PC-9 (cell line): ENCODE data around the gene PUDP. TPM values are rescaled to one million over a fixed set of nuclear protein-coding genes. Genes with fewer than 3 reads are reported as not detected.
A peak's percentile ranks its signal among the peaks of the same experiment; 100 is the strongest.

ENCODE experiments used
- BruUV-seq: library from RNA; stranded (reverse); fragments of 400-500 nt; replicated peaks from 2 replicates; lab custom pipeline; 2021; lab: Mats Ljungman, UMichigan
- CTCF ChIA-PET: fragments of 300-600 bp; sonication (Branson Sonifier 250); formaldehyde crosslinking; loops from one replicate; lab custom pipeline; 2022; ENCODE audit warnings: antibody characterized with exemption; lab: Charles Lee
- POLR2A ChIA-PET: fragments of 300-600 bp; sonication (Branson Sonifier 250); formaldehyde crosslinking; loops from one replicate; lab custom pipeline; 2022; ENCODE audit warnings: antibody characterized with exemption; ENCODE audit not compliant: unreplicated experiment; lab: Charles Lee
- DNase-seq, 2 experiments: peaks; one replicate each; pipeline versions ENCODE4 v3.0.0 to v3.0.0-alpha.2; 2015 to 2022; ENCODE audit warnings: mixed read lengths in 1 of 2
- H2AFZ ChIP-seq: fragments of 200-600 bp; sonication (generic); 2 replicates; pipeline ENCODE4 v1.8.1; 2017; ENCODE audit warnings: antibody characterized with exemption
- H3F3A ChIP-seq: fragments of 200-600 bp; sonication (generic); 2 replicates; pipeline ENCODE4 v1.8.1; 2017; ENCODE audit warnings: antibody characterized with exemption, mild to moderate bottlenecking, low read depth; ENCODE audit not compliant: insufficient read depth
- H3K27ac ChIP-seq: fragments of 200-600 bp; sonication (generic); 2 replicates; pipeline ENCODE4 v1.6.1; 2016; ENCODE audit warnings: mixed run types
- H3K27me3 ChIP-seq: fragments of 200-600 bp; sonication (generic); 2 replicates; pipeline ENCODE4 v1.6.1; 2016; ENCODE audit warnings: low read depth, mixed run types; ENCODE audit not compliant: insufficient read depth
- H3K36me3 ChIP-seq: fragments of 200-600 bp; sonication (generic); 2 replicates; pipeline ENCODE4 v1.6.1; 2016; ENCODE audit warnings: low read depth, mixed run types
- H3K4me1 ChIP-seq: fragments of 200-600 bp; sonication (generic); replicated peaks from 2 replicates; pipeline ENCODE4 v1.6.1; 2016; ENCODE audit warnings: mixed run types; ENCODE audit not compliant: insufficient read depth
- H3K4me2 ChIP-seq: fragments of 200-600 bp; sonication (generic); 2 replicates; pipeline ENCODE4 v1.6.1; 2017; ENCODE audit warnings: mixed run types
- H3K4me3 ChIP-seq: fragments of 200-600 bp; sonication (generic); 2 replicates; pipeline ENCODE4 v1.6.1; 2016; ENCODE audit warnings: mixed run types
- H3K79me2 ChIP-seq: fragments of 200-600 bp; sonication (generic); 2 replicates; pipeline ENCODE4 v1.6.1; 2017; ENCODE audit warnings: low read depth, mixed run types
- H3K9me2 ChIP-seq: fragments of 200-600 bp; sonication (generic); 2 replicates; pipeline ENCODE4 v1.8.1; 2017; ENCODE audit warnings: mild to moderate bottlenecking; ENCODE audit not compliant: insufficient read depth
- H3K9me3 ChIP-seq: fragments of 200-600 bp; sonication (generic); 2 replicates; pipeline ENCODE4 v1.8.1; 2016; ENCODE audit warnings: low read depth; ENCODE audit not compliant: insufficient read depth
- H4K20me1 ChIP-seq: fragments of 200-600 bp; sonication (generic); 2 replicates; pipeline ENCODE4 v1.8.1; 2017; ENCODE audit not compliant: insufficient read depth
- EZH2 ChIP-seq: fragments of 200-600 bp; sonication (generic); IDR thresholded peaks from 2 replicates; pipeline ENCODE4 v1.8.0; 2017; ENCODE audit warnings: antibody characterized with exemption, low read depth
- intact Hi-C: fragments of 100-400 bp; cut with micrococcal nuclease; formaldehyde crosslinking; loops from one replicate; pipeline ENCODE4 v1.10.0; 2022; ENCODE audit not compliant: unreplicated experiment
- total RNA-seq: library from RNA; stranded (reverse); gene quantifications from 2 replicates; pipeline ENCODE4 v1.2.3, GENCODE V29; 2021
- TF ChIP-seq, protein P1 (sequence below): fragments of 200-600 bp; sonication (generic); conservative IDR thresholded peaks from 2 replicates; pipeline ENCODE4 v1.6.1; 2017; ENCODE audit warnings: mixed run types, antibody characterized with exemption, mild to moderate bottlenecking, moderate library complexity

Gene PUDP
- total RNA-seq, 1 experiment from 2014 or later: 24.9 TPM

DNA sequence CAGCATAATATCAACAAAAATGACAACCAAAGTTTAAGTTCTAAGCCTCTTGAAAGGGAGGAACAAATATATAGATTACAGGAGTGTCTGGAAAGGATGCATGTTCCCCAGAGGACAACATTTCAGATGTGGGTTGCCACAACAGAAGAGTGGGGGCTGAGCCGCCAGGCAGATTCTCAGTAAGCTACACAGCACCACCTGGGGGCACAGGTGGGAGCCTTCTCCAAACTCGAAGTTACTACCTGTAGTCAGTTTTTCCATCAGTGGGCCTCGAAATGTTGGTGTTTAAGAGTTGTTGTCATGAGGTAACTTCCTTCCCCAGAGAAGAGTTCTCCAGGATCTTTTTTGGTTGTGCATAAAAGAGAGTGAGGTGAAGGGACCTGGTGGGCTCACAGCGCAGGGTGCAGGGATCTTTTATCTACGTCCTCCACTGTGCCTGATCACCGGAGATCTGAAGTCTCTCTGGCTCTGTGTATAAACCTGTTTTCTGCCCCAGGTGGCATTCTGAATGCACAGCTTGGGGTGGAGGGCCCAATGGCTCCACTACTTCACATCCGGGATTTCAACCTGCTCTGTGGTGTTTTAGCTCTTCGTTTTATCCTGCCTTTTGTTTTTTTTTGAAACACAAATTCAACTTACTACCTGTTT is 58.9 kb downstream of the PUDP start:
- Histone ChIP-seq H4K20me1 (no peaks in the 10 kb centered on the region), H2AFZ (no peak overlapping the region), H3F3A (peaks cover 7% of the 10 kb centered on the region; the same call in 1 of the 2 replicates), H3K4me3 (no peak overlapping the region), H3K9me2 (no peaks in the 10 kb centered on the region; the same call in 1 of the 2 replicates), H3K79me2 (peaks cover 13% of the 10 kb centered on the region; the same call in 1 of the 2 replicates), H3K4me2 (no peak overlapping the region), H3K4me1 (peaks cover 31% of the 10 kb centered on the region), H3K27me3 (no peaks in the 10 kb centered on the region), H3K9me3 (no peaks in the 10 kb centered on the region), H3K27ac (no peak overlapping the region), H3K36me3 (no peaks in the 10 kb centered on the region)
- no peak for DNase-seq
- POLR2A ChIA-PET: no interaction called here
- TF ChIP-seq, protein P1, sequence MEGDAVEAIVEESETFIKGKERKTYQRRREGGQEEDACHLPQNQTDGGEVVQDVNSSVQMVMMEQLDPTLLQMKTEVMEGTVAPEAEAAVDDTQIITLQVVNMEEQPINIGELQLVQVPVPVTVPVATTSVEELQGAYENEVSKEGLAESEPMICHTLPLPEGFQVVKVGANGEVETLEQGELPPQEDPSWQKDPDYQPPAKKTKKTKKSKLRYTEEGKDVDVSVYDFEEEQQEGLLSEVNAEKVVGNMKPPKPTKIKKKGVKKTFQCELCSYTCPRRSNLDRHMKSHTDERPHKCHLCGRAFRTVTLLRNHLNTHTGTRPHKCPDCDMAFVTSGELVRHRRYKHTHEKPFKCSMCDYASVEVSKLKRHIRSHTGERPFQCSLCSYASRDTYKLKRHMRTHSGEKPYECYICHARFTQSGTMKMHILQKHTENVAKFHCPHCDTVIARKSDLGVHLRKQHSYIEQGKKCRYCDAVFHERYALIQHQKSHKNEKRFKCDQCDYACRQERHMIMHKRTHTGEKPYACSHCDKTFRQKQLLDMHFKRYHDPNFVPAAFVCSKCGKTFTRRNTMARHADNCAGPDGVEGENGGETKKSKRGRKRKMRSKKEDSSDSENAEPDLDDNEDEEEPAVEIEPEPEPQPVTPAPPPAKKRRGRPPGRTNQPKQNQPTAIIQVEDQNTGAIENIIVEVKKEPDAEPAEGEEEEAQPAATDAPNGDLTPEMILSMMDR: peak; percentile 27; the same call in 1 of the 2 replicates
- TF ChIP-seq EZH2: no peak
- intact Hi-C loops: no loop called here
- no TSS peak for BruUV-seq
- CTCF ChIA-PET: no interaction called here

DNA sequence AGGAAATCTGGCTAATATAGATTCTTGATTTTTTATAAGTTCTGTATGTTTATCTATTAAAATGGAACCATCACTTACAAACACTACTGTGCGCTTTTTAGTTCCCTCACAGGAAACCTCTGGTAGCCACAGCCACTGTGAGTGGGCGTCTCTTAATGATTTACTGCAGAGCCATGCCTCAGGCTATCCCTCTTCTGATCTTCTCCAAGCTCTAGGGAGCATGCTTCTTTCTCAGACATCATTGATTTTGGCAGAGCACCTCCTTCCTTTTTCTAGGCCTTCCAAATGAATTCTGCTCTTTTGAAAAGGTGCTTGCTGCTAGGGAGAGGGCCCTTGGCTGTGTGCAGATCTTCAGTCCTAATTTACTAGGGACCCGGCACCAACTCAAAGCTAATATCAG is 61.6 kb downstream of the PUDP start:
- Histone ChIP-seq H3K4me3 (no peak overlapping the region), H2AFZ (no peak overlapping the region), H3K79me2 (peaks cover 9% of the 10 kb centered on the region), H3F3A (peaks cover 13% of the 10 kb centered on the region), H4K20me1 (no peaks in the 10 kb centered on the region), H3K27me3 (no peaks in the 10 kb centered on the region), H3K9me2 (no peaks in the 10 kb centered on the region; the same call in 1 of the 2 replicates), H3K4me1 (peaks cover 29% of the 10 kb centered on the region), H3K36me3 (no peaks in the 10 kb centered on the region), H3K9me3 (no peaks in the 10 kb centered on the region), H3K4me2 (no peak overlapping the region), H3K27ac (no peak overlapping the region)
- ChIA-PET CTCF (no interaction called here), POLR2A (no interaction called here)
- no peak for DNase-seq
- intact Hi-C loops: no loop called here
- no TSS peak for BruUV-seq
- TF ChIP-seq, protein P1: no peak
- no peak for TF ChIP-seq EZH2

DNA sequence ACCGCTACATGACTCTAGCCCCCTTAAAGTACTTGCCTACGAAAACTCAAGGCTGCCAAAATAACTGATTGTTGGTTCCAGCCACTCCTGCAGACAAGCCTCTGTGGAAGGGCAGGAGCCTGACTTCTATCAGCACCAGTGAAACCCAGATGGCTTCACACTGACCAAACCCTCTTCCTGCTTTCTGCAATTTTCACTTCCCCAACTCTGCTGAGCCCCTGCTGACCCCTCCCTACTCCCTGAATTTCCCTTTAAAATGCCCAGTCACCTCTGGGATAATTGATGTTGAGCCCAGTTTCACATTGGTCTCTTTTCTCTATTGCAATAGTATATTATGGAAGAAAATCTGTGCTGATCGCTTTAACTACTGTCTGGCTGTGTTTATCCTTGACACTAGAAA is 62.1 kb downstream of the PUDP start:
- Histone ChIP-seq H3K4me1 (peaks cover 24% of the 10 kb centered on the region), H3K27ac (no peak overlapping the region), H3K36me3 (no peaks in the 10 kb centered on the region), H2AFZ (no peak overlapping the region), H3K9me3 (no peaks in the 10 kb centered on the region), H3K4me3 (no peak overlapping the region), H3F3A (peaks cover 13% of the 10 kb centered on the region), H3K4me2 (no peak overlapping the region), H3K9me2 (no peaks in the 10 kb centered on the region; the same call in 1 of the 2 replicates), H3K79me2 (peaks cover 9% of the 10 kb centered on the region), H3K27me3 (no peaks in the 10 kb centered on the region), H4K20me1 (no peaks in the 10 kb centered on the region)
- POLR2A ChIA-PET: no interaction called here
- intact Hi-C loops: no loop called here
- DNase-seq: no peak
- CTCF ChIA-PET: no interaction called here
- TF ChIP-seq, protein P1: no peak
- no peak for TF ChIP-seq EZH2
- BruUV-seq: no TSS peak
